Esophagus (tissue), 2 donors: ENCODE measurements around the gene ACTR3. TPM values are rescaled to one million over a fixed set of nuclear protein-coding genes. Genes with fewer than 3 reads are reported as not detected.

Source experiments
- H3K27ac ChIP-seq, 2 donors: one replicate each; pipeline ENCODE4 v1.5.1; 2013; ENCODE audit warnings: low read depth in 2 of 2, mild to moderate bottlenecking in 2 of 2, inconsistent platforms in 1 of 2, low read length in 1 of 2, moderate library complexity in 1 of 2
- H3K27me3 ChIP-seq, 2 donors: one replicate each; pipeline ENCODE4 v1.6.1; 2013; ENCODE audit warnings: low read length in 2 of 2, control low read depth in 1 of 2, mild to moderate bottlenecking in 1 of 2; ENCODE audit not compliant: insufficient read depth in 2 of 2, control insufficient read depth in 1 of 2
- H3K36me3 ChIP-seq, 2 donors: one replicate each; pipeline ENCODE4 v1.6.1; 2013; ENCODE audit warnings: low read length in 1 of 2; ENCODE audit not compliant: control insufficient read depth in 2 of 2, insufficient read depth in 2 of 2
- H3K4me1 ChIP-seq, 2 donors: one replicate each; pipeline ENCODE4 v1.6.1; 2013; ENCODE audit warnings: low read length in 1 of 2; ENCODE audit not compliant: control insufficient read depth in 2 of 2, insufficient read depth in 2 of 2
- H3K4me3 ChIP-seq, 2 donors: one replicate each; pipeline ENCODE4 v1.5.1; 2013; ENCODE audit warnings: low read length in 2 of 2, mild to moderate bottlenecking in 2 of 2, low read depth in 1 of 2, moderate library complexity in 1 of 2
- H3K9me3 ChIP-seq, 2 donors: one replicate each; pipeline ENCODE4 v1.6.1; 2013; ENCODE audit warnings: mild to moderate bottlenecking in 2 of 2, low read depth in 1 of 2, low read length in 1 of 2, moderate library complexity in 1 of 2; ENCODE audit not compliant: control insufficient read depth in 2 of 2, insufficient read depth in 1 of 2
- WGBS, 2 donors: extraction: QIAGEN DNeasy Blood & Tissue Kit; methylation state at CpG; one replicate each; pipeline ENCODE4 v1.1.7; 2013; 5-methylcytosine and 5-hydroxymethylcytosine counted together
- polyA plus RNA-seq, 2 donors: library from polyadenylated mRNA; stranded (reverse); fragments of 200-250 nt; gene quantifications; one replicate each; pipeline ENCODE4 v1.2.3, GENCODE V29; 2013
- donor health status: healthy with polysubstance abuse.
- donor health status: Bipolar disorder and iron deficiency.

The ACTR3 gene
- polyA plus RNA-seq, 2 donors = 57.2 to 155 TPM

DNA sequence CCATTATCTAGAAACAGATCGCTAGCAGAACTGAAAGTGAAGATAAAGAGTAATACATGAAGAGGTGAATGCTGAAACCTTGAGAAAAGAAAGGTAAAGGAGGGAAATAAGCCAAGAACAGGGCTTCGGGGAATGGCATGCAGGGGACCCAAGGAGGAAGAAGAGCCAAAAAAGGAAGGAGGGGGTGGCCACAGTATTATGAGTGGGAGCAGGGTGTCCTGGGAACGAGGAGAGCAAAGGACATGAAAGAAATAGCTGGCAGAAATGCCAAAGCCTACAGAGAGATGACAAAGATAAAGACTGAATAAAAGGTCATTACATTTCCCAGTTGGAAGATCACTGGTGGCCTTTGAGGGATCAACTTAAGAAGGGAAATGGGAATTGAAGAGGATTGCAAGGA, 82.9 kb downstream of the ACTR3 start:
- WGBS, 2 donors = 84 to 85% methylated on average over 3 of the region's 3 CpGs
- peaks cover 0 to 2% of the 10 kb centered on the region in 2 donors for H3K4me1 ChIP-seq
- H3K27ac ChIP-seq = no peak overlapping the region

DNA sequence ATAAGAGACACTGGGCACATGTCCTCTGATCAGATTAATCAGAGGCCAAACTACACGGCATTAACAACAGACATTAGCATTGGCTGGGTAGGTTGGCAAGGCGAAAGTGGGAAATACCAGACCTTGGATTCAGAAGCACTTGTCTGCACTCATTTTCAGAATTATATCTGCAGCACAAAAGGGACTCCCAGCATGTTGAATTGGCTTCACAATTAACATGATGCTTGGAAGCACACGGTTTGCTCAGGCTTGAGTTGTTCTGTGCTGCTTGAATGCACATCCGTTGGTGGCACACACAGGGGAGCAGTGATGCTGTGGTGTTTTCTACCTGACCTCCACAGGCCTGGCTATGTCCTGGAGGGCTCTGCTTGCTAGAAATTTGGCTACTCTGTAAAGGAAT, 83.9 kb downstream of the ACTR3 start:
- Histone ChIP-seq H3K27me3 (no peaks in the 10 kb centered on the region), H3K27ac (no peak overlapping the region), H3K4me1 (peaks cover 0 to 2% of the 10 kb centered on the region in 2 donors), H3K36me3 (peaks cover 0 to 6% of the 10 kb centered on the region in 2 donors), H3K4me3 (no peak overlapping the region), H3K9me3 (no peaks in the 10 kb centered on the region)
- 78 to 79% methylated on average over 4 of the region's 4 CpGs for WGBS, 2 donors

More for the DNA sequence above, 82.9 kb downstream of the ACTR3 start:
- H3K4me3 ChIP-seq = no peak overlapping the region
- no peaks in the 10 kb centered on the region for H3K9me3 ChIP-seq
- H3K36me3 ChIP-seq = peaks cover 0 to 6% of the 10 kb centered on the region in 2 donors
- no peaks in the 10 kb centered on the region for H3K27me3 ChIP-seq

DNA sequence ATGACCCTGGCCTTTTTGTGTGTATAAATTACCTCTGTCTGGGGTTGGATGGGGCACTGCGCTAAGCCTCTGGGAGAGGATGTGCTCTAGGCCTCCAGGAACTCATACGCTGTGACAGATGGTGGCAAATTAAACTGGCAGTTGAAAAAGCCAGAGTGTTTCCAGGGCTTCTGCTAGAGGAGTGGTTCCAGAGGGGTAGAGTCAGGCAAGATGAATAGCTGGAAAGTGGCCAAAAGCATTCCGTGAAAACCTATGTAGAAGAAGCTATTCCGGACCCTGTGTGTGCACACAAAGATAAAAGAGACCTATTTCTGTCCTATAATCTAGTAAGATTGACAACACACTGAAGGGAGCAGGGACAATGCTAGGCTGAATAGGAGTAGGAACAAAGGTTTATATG, 84.8 kb downstream of the ACTR3 start:
- H3K9me3 ChIP-seq = no peaks in the 10 kb centered on the region
- peaks cover 0 to 2% of the 10 kb centered on the region in 2 donors for H3K4me1 ChIP-seq
- H3K4me3 ChIP-seq = no peak overlapping the region
- H3K27me3 ChIP-seq = no peaks in the 10 kb centered on the region
- 68 to 84% methylated on average over 4 of the region's 4 CpGs for WGBS, 2 donors
- peaks cover 0 to 6% of the 10 kb centered on the region in 2 donors for H3K36me3 ChIP-seq
- no peak overlapping the region for H3K27ac ChIP-seq

DNA sequence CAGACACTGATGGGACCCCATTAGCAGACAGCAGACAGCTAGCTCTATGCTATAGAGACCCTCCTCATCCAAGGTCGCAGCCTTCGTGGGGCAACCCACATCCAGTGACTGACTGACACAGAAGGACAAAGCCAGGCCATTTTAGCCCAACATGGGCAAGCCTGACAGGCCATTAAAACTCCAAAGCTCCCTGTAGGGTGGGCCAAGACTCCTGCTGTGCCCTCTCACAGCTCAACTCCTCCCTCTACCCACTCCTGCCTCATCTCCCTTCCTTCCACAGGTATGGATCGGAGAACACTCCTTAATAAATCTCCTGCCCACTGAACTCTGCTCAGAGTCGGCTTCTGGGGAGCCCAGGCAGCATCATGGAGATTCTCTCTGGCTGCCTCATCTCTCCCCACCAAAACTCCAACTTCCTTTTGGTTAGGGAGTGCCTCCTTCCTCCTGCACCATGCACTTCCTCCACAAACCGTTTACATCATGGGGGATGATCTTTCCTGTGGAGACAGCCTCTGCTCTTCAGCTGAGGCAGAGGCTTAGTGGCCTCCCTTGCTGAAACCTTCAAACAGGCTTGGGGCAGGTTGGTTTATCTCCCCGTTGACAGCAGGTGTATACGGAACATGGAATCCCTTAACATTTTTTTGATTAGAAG, 86.5 kb downstream of the ACTR3 start:
- WGBS, 2 donors = 78 to 81% methylated on average over 7 of the region's 7 CpGs
- peaks cover 0 to 6% of the 10 kb centered on the region in 2 donors for H3K36me3 ChIP-seq
- no peaks in the 10 kb centered on the region for H3K27me3 ChIP-seq
- no peak overlapping the region for H3K4me3 ChIP-seq
- H3K4me1 ChIP-seq = no peaks in the 10 kb centered on the region
- no peak overlapping the region for H3K27ac ChIP-seq
- H3K9me3 ChIP-seq = no peaks in the 10 kb centered on the region

DNA sequence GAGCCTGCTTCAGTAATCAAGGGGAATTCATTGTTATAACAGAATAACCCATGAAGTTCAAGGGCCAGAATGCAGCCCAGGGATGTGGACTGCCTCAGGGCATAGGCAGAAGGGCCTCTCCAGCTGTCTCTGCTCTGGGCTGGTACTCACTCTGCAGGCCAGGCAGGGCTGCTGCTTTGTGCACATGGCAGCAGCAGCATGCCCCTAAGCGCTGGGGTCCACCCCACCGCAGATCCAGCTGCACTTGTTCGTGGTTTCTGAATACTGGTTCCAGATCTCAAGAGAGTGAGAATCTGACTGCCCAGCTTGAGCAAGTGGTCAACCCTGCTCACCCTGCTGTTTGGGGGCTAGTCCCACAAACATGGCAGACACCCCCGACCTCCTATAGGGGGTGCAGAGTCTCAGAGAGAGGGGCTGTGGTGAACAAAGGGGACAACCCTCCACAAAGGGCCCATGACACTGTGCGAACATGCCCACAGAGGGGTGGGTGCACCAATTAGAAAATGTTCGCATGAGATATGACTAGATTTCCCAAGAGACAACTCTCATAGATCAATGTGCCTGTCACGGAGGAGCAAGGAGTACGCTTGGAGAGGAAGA, 87.3 kb downstream of the ACTR3 start:
- H3K9me3 ChIP-seq = no peaks in the 10 kb centered on the region
- no peaks in the 10 kb centered on the region for H3K4me1 ChIP-seq
- H3K4me3 ChIP-seq = no peak overlapping the region
- WGBS, 2 donors = 89 to 90% methylated on average over 8 of the region's 8 CpGs
- H3K27me3 ChIP-seq = no peaks in the 10 kb centered on the region
- H3K27ac ChIP-seq = no peak overlapping the region
- peaks cover 0 to 6% of the 10 kb centered on the region in 2 donors for H3K36me3 ChIP-seq

DNA sequence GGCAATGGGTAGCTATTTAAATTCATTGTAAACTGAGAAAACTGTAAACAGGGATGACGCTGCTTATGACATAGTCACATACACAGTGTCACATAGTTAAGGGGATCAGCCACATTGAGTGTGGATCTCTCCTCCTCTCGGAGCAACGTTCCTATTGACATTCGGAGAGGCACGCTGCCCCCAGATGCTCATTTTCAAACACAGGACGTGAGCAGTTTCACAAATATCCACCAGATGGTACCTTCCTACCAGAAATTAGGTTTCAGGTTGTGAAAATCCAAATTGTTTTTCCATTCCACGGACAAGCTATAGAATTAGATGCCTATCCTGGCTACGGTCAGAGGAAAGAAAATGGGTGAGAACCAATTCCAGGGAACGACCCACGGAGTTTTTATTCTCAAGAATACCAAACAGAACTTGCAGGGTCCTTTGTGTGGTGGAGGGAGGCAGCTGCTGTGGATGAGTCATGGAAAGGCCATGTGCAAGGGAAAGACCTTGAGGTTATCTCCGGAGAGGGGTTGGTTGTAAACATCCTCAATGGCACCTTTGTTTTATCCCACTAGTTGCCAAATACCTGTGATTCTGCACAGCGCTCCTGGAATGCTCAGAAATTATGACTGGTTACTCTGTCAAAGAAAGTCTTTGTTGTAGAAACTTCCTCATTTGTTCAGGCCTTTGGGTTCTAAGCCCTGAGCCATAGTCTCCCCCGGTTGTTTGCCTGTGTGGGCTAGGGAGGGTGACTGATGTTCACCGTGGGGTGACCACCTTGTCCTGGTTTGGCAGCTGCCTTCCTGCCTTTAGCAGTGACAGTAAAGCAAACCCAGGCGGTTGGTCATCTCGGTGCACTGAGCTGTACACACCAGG, 88.0 kb downstream of the ACTR3 start:
- Histone ChIP-seq H3K9me3 (no peaks in the 10 kb centered on the region), H3K27ac (no peak overlapping the region), H3K4me1 (no peaks in the 10 kb centered on the region), H3K4me3 (no peak overlapping the region), H3K27me3 (no peaks in the 10 kb centered on the region), H3K36me3 (peaks cover 0 to 6% of the 10 kb centered on the region in 2 donors)
- WGBS, 2 donors = 41 to 47% methylated on average over 16 of the region's 16 CpGs

DNA sequence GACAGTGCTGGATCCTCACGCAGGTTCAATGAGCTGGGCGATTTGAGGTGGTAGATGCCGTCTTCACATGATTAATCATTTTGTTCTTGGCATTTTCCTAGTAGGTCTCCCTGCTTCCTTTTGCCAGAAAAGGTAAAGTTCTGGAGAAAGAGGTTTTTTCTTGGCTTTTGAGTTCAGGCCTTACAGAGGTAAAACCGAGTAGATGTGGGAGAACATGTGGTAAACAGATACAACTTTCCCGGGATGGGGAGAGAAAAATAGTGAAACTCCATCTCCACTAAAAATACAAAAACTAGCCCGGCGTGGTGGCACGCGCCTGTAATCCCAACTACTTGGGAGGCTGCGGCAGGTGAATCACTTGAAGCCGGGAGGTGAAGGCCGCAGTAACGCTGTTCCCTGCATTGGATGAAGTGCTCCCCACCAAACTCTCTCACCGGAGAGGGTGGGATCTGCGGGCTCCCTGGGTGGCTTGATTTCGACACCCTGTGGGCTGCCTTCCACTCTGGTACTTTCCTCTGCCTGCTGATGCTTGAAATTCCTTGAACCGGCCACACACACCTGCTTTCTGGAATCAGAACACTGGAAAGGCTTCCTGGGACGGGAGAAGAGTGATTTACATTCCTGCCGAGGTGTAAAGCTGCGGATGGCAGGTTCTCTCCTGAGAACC, 88.8 kb downstream of the ACTR3 start:
- WGBS, 2 donors = 90 to 94% methylated on average over 20 of the region's 20 CpGs
- H3K27me3 ChIP-seq = no peaks in the 10 kb centered on the region
- H3K4me3 ChIP-seq = no peak overlapping the region
- H3K9me3 ChIP-seq = no peaks in the 10 kb centered on the region
- no peak overlapping the region for H3K27ac ChIP-seq
- H3K4me1 ChIP-seq = no peaks in the 10 kb centered on the region
- H3K36me3 ChIP-seq = peaks cover 0 to 6% of the 10 kb centered on the region in 2 donors

DNA sequence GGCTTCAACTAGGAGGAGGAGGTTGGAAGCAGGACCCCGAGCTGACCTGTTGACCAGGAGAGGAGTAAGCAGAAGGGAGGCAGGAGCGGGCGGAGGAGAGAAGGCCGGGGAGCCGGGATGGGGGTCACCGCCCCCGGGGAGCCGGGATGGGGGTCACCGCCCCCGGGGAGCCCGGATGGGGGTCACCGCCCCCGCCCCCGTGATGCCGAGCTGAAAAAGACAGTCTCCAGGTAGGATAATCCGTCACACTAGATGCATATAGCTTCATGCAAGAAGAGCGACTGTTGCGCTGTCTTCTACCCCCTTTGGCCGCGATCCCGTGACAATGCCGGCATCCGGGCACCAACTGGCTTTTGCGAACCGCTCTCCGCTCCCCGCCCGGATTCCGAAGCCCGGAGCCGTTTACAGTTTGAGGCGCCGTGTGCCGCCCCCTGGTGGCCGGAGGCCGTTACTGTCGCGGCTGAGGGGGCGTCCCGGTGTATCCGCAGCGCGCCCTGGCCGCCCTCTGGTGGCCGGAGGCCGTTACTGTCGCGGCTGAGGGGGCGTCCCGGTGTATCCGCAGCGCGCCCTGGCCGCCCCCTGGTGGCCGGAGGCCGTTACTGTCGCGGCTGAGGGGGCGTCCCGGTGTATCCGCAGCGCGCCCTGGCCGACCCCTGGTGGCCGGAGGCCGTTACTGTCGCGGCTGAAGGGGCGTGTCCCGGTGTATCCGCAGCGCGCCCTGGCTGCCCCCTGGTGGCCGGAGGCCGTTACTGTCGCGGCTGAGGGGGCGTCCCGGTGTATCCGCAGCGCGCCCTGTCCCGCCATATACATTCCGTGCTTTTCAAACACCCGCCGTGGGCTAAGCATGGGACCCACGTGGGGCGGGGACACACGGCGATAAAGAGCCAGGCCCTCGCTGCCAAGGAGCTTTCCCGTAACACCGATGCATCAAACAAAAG, 89.6 kb downstream of the ACTR3 start:
- Histone ChIP-seq H3K9me3 (no peaks in the 10 kb centered on the region), H3K4me1 (no peaks in the 10 kb centered on the region), H3K36me3 (peaks cover 0 to 6% of the 10 kb centered on the region in 2 donors), H3K4me3 (no peak overlapping the region), H3K27ac (no peak overlapping the region), H3K27me3 (no peaks in the 10 kb centered on the region)
- WGBS, 2 donors = 70 to 75% methylated on average over 80 to 93 of the region's 93 CpGs
